ENCODE measurements around the gene LCMT1. TPM values are rescaled to one million over a fixed set of nuclear protein-coding genes. Genes with fewer than 3 reads are reported as not detected.
"Not testable (repeated sequence)": the region's sequence is repeated elsewhere in the genome, so short reads cannot be mapped to it uniquely, and the experiment has no call there.

Gene LCMT1
- total RNA-seq, 1 experiment from 2014 or later: 44.2 TPM

DNA sequence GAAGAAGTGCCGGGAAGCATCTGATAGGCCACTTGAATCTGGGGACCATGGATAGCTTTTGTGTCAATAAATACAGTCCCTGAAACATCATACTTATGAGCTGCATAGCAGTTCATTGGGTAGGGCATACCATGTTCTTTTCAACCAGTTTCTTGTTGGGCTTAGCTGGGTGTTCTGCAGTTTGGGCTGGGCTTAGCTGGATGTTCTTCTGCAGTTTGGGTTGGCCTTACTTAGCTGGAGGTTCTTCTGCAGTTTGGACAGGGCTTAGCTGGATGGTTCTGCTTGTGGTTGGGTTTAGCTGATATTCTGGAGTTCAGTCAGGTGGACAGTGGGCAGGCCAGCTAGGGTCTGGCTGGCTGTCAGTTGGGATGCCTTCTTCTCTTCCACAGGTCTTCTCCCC, 52.1 kb downstream of the LCMT1 start:
- ATAC-seq (no peak), DNase-seq (ENCODE audit: low read depth, low spot score) (no peak)
- BruUV-seq (replicated peaks): no TSS peak
- POLR2A ChIA-PET: interaction anchor here (0.7 kb wide), 1 partner anchor 51 kb away, joined by 3 read pairs; no protein-coding TSS in a partner anchor
- in situ Hi-C loops (cut with HindIII; ENCODE audit: low pct_unique_long_range_greater_than_20kb, low sequenced_read_pairs): no loop called here
- Histone ChIP-seq H3K4me1 (ENCODE audit: control insufficient read depth, insufficient read depth, low read length) (no peaks in the 10 kb centered on the region), H3K27ac (ENCODE audit: low read length) (no peak overlapping the region), H3K36me3 (ENCODE audit: control insufficient read depth, insufficient read depth, low read length) (peaks cover 3% of the 10 kb centered on the region; the same call in 1 of the 2 replicates), H3K27me3 (ENCODE audit: control insufficient read depth, insufficient read depth, low read length) (no peaks in the 10 kb centered on the region), H3K9me3 (ENCODE audit: control insufficient read depth, insufficient read depth, low read depth, low read length) (no peaks in the 10 kb centered on the region), H3K4me3 (ENCODE audit: low read depth in 2 of 2, low read length in 2 of 2) (no peak overlapping the region)
- no peak for TF ChIP-seq POLR2AphosphoS5 (IDR thresholded peaks at IDR 0.05; ENCODE audit: low read depth, low read length)
- no peak for TF ChIP-seq SIN3A (IDR thresholded peaks at IDR 0.05; ENCODE audit: borderline replicate concordance, insufficient read depth, low read depth, low read length)
- no peak for TF ChIP-seq TCF7L2 (IDR thresholded peaks at IDR 0.05; ENCODE audit: low read depth, low read length)
- TF ChIP-seq, protein P1, sequence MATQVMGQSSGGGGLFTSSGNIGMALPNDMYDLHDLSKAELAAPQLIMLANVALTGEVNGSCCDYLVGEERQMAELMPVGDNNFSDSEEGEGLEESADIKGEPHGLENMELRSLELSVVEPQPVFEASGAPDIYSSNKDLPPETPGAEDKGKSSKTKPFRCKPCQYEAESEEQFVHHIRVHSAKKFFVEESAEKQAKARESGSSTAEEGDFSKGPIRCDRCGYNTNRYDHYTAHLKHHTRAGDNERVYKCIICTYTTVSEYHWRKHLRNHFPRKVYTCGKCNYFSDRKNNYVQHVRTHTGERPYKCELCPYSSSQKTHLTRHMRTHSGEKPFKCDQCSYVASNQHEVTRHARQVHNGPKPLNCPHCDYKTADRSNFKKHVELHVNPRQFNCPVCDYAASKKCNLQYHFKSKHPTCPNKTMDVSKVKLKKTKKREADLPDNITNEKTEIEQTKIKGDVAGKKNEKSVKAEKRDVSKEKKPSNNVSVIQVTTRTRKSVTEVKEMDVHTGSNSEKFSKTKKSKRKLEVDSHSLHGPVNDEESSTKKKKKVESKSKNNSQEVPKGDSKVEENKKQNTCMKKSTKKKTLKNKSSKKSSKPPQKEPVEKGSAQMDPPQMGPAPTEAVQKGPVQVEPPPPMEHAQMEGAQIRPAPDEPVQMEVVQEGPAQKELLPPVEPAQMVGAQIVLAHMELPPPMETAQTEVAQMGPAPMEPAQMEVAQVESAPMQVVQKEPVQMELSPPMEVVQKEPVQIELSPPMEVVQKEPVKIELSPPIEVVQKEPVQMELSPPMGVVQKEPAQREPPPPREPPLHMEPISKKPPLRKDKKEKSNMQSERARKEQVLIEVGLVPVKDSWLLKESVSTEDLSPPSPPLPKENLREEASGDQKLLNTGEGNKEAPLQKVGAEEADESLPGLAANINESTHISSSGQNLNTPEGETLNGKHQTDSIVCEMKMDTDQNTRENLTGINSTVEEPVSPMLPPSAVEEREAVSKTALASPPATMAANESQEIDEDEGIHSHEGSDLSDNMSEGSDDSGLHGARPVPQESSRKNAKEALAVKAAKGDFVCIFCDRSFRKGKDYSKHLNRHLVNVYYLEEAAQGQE (IDR thresholded peaks at IDR 0.05; ENCODE audit: insufficient read depth in 1 of 2, low read depth in 2 of 2, low read length in 1 of 2): no peak
- TF ChIP-seq, protein P2, sequence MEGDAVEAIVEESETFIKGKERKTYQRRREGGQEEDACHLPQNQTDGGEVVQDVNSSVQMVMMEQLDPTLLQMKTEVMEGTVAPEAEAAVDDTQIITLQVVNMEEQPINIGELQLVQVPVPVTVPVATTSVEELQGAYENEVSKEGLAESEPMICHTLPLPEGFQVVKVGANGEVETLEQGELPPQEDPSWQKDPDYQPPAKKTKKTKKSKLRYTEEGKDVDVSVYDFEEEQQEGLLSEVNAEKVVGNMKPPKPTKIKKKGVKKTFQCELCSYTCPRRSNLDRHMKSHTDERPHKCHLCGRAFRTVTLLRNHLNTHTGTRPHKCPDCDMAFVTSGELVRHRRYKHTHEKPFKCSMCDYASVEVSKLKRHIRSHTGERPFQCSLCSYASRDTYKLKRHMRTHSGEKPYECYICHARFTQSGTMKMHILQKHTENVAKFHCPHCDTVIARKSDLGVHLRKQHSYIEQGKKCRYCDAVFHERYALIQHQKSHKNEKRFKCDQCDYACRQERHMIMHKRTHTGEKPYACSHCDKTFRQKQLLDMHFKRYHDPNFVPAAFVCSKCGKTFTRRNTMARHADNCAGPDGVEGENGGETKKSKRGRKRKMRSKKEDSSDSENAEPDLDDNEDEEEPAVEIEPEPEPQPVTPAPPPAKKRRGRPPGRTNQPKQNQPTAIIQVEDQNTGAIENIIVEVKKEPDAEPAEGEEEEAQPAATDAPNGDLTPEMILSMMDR (IDR thresholded peaks at IDR 0.05): no peak
- CTCF ChIA-PET: no interaction called here
- intact Hi-C loops (cut with micrococcal nuclease; ENCODE audit: unreplicated experiment): no loop called here

DNA sequence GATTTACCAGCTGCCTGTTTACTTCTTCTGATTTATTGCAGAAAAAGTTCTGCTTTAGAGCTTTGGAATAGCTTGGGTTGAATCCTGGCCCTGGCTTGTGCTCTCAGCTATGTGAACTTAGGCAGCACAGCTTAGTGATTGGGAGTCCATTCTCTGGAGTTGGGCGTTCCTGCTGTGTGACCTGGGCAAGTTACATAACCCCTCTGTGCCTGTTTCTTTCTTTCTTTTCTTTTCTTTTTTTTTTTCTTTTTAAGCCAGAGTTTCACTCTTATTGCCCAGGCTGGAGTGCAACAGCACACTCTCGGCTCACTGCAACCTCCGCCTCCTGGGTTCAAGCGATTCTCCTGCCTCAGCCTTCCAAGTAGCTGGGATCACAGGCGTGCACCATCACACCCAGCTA, 53.7 kb downstream of the LCMT1 start:
- in situ Hi-C loops (cut with HindIII; ENCODE audit: low pct_unique_long_range_greater_than_20kb, low sequenced_read_pairs) (no loop called here), intact Hi-C loops (cut with micrococcal nuclease; ENCODE audit: unreplicated experiment) (no loop called here)
- TF ChIP-seq TCF7L2 (IDR thresholded peaks at IDR 0.05; ENCODE audit: low read depth, low read length) (no peak), SIN3A (IDR thresholded peaks at IDR 0.05; ENCODE audit: borderline replicate concordance, insufficient read depth, low read depth, low read length) (no peak), POLR2AphosphoS5 (IDR thresholded peaks at IDR 0.05; ENCODE audit: low read depth, low read length) (no peak)
- TF ChIP-seq, protein P1 (IDR thresholded peaks at IDR 0.05; ENCODE audit: insufficient read depth in 1 of 2, low read depth in 2 of 2, low read length in 1 of 2): no peak
- TF ChIP-seq, protein P2 (IDR thresholded peaks at IDR 0.05): no peak
- no peaks in the 10 kb centered on the region for H3K27me3 ChIP-seq (ENCODE audit: control insufficient read depth, insufficient read depth, low read length)
- ChIA-PET POLR2A (no interaction called here), CTCF (no interaction called here)
- H3K4me1 ChIP-seq (ENCODE audit: control insufficient read depth, insufficient read depth, low read length): no peaks in the 10 kb centered on the region
- no peak for DNase-seq (ENCODE audit: low read depth, low spot score)
- no TSS peak for BruUV-seq (replicated peaks)
- H3K27ac ChIP-seq (ENCODE audit: low read length): no peak overlapping the region
- ATAC-seq: no peak
- H3K36me3 ChIP-seq (ENCODE audit: control insufficient read depth, insufficient read depth, low read length): peaks cover 10% of the 10 kb centered on the region
- no peak overlapping the region for H3K4me3 ChIP-seq (ENCODE audit: low read depth in 2 of 2, low read length in 2 of 2)
- H3K9me3 ChIP-seq (ENCODE audit: control insufficient read depth, insufficient read depth, low read depth, low read length): no peaks in the 10 kb centered on the region

DNA sequence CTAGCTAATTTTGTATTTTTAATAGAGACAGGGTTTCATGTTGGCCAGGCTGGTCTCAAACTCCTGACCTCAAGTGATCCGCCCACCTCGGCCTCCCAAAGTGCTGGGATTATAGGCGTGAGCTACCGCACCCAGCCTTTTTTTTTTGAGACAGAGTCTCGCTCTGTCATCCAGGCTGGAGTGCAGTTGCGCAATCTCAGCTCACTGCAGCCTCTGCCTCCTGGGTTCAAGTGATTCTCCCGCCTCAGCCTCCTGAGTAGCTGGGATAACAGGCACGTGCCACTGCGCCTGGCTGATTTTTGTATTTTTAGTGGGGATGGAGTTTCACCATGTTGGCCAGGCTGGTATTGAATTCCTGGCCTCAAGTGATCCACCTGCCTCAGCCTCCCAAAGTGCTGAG, 56.4 kb downstream of the LCMT1 start:
- ATAC-seq; POLR2A ChIA-PET; intact Hi-C loops (cut with micrococcal nuclease; ENCODE audit: unreplicated experiment); H3K27me3 ChIP-seq (ENCODE audit: control insufficient read depth, insufficient read depth, low read length); H3K27ac ChIP-seq (ENCODE audit: low read length); DNase-seq (ENCODE audit: low read depth, low spot score); CTCF ChIA-PET; BruUV-seq (replicated peaks); H3K4me3 ChIP-seq (ENCODE audit: low read depth in 2 of 2, low read length in 2 of 2); H3K36me3 ChIP-seq (ENCODE audit: control insufficient read depth, insufficient read depth, low read length); H3K9me3 ChIP-seq (ENCODE audit: control insufficient read depth, insufficient read depth, low read depth, low read length); in situ Hi-C loops (cut with HindIII; ENCODE audit: low pct_unique_long_range_greater_than_20kb, low sequenced_read_pairs); H3K4me1 ChIP-seq (ENCODE audit: control insufficient read depth, insufficient read depth, low read length): not testable (repeated sequence)
